ENCODE results near the gene HNRNPH1. TPM values are rescaled to one million over a fixed set of nuclear protein-coding genes. Genes with fewer than 3 reads are reported as not detected.

Gene HNRNPH1
- total RNA-seq, 1 experiment from 2014 or later = 723 TPM

DNA sequence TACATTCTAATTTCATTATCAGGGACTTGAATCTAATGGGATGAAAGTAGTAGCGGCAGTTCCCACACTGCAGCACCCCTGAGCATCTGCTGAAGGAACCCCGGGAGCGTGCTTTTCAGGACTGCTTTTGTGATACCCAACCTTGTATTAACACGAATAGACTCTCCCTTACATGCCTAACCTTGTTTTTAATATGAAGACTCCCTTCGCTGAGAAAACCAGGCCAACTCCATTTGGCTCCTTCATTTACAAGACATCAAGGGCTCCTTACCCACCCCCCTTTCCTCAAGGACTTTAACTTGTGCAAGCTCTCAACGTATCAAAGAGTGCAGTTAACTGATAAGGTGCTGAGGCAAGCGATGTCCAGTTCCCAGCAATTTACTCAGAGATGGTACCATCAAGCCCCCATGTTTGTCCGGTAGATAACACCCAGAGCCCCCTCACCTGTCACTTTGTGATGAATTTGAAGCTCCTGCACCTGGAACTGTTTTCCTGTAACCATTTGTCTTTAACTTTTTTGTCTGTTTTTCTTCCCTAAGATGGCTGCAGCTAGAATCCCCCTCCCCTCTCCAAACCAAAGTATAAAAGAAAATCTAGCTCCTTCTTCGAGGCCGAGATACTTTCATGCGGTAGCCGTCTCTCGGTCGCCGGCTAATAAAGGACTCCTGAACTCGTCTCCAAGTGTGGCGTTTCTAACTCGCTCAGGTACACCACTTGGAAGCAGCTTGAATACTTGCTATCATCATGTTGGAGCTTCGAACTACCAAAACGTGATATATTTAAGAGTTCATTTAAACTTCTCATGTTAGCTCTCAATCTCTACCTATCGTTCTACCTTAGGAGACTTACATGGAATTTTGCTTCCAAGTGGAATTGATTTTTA is 10.7 kb downstream of the HNRNPH1 start:
- Histone ChIP-seq H3F3A (ENCODE audit: insufficient read depth, low read depth) (peaks cover 99% of the 10 kb centered on the region), H3K9me3 (ENCODE audit: insufficient read depth, low read depth) (no peaks in the 10 kb centered on the region), H3K4me3 (no peak overlapping the region), H3K27ac (no peak overlapping the region), H3K4me2 (no peak overlapping the region), H3K4me1 (replicated peaks; ENCODE audit: insufficient read depth) (no peaks in the 10 kb centered on the region; the same call in 1 of the 2 replicates), H4K20me1 (ENCODE audit: insufficient read depth) (peaks cover 89% of the 10 kb centered on the region), H2AFZ (no peak overlapping the region), H3K36me3 (ENCODE audit: low read depth) (peaks cover 69% of the 10 kb centered on the region), H3K27me3 (ENCODE audit: insufficient read depth, low read depth) (no peaks in the 10 kb centered on the region), H3K9me2 (ENCODE audit: insufficient read depth) (no peaks in the 10 kb centered on the region), H3K79me2 (ENCODE audit: low read depth) (peaks cover 40% of the 10 kb centered on the region)
- intact Hi-C loops (cut with micrococcal nuclease; ENCODE audit: unreplicated experiment) = no loop called here
- TF ChIP-seq EZH2 (IDR thresholded peaks at IDR 0.05; ENCODE audit: low read depth) = no peak
- TF ChIP-seq, protein P1, sequence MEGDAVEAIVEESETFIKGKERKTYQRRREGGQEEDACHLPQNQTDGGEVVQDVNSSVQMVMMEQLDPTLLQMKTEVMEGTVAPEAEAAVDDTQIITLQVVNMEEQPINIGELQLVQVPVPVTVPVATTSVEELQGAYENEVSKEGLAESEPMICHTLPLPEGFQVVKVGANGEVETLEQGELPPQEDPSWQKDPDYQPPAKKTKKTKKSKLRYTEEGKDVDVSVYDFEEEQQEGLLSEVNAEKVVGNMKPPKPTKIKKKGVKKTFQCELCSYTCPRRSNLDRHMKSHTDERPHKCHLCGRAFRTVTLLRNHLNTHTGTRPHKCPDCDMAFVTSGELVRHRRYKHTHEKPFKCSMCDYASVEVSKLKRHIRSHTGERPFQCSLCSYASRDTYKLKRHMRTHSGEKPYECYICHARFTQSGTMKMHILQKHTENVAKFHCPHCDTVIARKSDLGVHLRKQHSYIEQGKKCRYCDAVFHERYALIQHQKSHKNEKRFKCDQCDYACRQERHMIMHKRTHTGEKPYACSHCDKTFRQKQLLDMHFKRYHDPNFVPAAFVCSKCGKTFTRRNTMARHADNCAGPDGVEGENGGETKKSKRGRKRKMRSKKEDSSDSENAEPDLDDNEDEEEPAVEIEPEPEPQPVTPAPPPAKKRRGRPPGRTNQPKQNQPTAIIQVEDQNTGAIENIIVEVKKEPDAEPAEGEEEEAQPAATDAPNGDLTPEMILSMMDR (conservative IDR thresholded peaks at IDR 0.05) = no peak
- CTCF ChIA-PET = no interaction called here
- BruUV-seq (replicated peaks) = no TSS peak
- no peak for DNase-seq
- POLR2A ChIA-PET (ENCODE audit: unreplicated experiment) = interaction anchor here (0.5 to 0.6 kb wide), 4 partner anchors 207 to 294 kb away, joined by 4 to 15 read pairs (median 6); no protein-coding TSS in a partner anchor

DNA sequence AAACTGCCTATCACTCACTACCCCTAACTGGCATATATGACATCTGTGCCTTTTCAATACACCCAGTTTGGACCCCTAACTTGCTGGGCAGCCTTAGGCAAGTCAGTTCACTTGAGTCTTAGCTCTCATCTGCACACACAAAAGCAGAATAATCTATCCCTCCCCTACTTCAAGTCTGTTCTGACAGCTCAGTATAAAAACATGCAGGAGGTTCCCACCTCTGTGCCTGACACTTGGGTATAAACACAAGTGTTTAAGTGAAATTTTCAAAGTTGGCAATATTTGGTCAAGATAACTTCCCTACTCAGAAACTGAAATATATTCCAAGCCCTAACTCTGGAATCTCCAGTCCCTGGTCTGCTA is 12.6 kb downstream of the HNRNPH1 start:
- H3K36me3 ChIP-seq (ENCODE audit: low read depth) = peaks cover 50% of the 10 kb centered on the region
- H3K4me1 ChIP-seq (replicated peaks; ENCODE audit: insufficient read depth) = no peaks in the 10 kb centered on the region
- no peaks in the 10 kb centered on the region for H3K9me3 ChIP-seq (ENCODE audit: insufficient read depth, low read depth)
- H3K4me3 ChIP-seq = no peak overlapping the region
- no peaks in the 10 kb centered on the region for H3K9me2 ChIP-seq (ENCODE audit: insufficient read depth)
- no peak for TF ChIP-seq EZH2 (IDR thresholded peaks at IDR 0.05; ENCODE audit: low read depth)
- TF ChIP-seq, protein P1 (conservative IDR thresholded peaks at IDR 0.05) = no peak
- H3F3A ChIP-seq (ENCODE audit: insufficient read depth, low read depth) = peaks cover 94% of the 10 kb centered on the region
- peaks cover 75% of the 10 kb centered on the region for H4K20me1 ChIP-seq (ENCODE audit: insufficient read depth)
- BruUV-seq (replicated peaks) = no TSS peak
- no peak overlapping the region for H2AFZ ChIP-seq
- peaks cover 21% of the 10 kb centered on the region; the same call in 1 of the 2 replicates for H3K79me2 ChIP-seq (ENCODE audit: low read depth)
- no peak overlapping the region for H3K27ac ChIP-seq
- no peak for DNase-seq
- H3K27me3 ChIP-seq (ENCODE audit: insufficient read depth, low read depth) = no peaks in the 10 kb centered on the region
- intact Hi-C loops (cut with micrococcal nuclease; ENCODE audit: unreplicated experiment) = no loop called here
- POLR2A ChIA-PET (ENCODE audit: unreplicated experiment) = interaction anchor here (0.7 kb wide), 1 partner anchor 185 kb away, joined by 10 read pairs; no protein-coding TSS in a partner anchor
- CTCF ChIA-PET = no interaction called here
- no peak overlapping the region for H3K4me2 ChIP-seq

DNA sequence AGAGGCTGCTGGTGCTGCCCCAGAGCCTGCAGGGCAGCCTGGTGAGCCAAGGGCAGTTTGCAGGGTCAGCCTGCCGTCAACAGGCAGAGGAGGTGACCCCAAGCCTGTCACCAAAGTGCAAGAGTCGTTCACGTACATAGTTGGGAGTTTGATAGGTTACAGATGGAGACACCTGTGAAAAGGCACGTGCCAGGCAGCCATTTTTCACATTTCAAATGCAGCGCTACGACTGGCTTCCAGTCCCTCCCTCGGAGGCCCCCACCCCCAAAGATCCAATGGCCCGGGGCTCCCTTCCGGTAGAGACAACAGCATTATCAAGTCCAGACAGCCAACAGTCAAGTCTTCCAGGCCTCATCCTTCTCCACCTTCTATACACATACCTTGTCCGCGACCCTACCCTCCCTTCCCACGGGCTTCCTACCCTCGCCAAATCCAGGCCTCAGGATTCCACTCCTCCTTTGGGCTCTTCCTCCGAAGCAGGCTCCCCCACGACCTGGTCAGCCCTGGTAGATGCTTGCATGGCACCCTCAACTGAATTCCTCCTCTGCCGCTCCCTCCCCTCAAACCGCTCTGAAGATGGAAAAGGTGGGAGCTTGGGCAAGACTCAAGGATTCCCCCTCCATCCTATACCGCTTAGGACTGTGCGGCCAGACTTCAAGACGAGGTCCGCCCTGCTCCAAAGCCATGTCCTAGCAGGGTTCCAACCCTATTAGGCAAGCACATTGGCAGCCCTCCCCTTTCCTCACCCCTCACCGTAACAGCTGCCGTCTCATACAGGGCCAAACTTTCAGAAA is 13.2 kb downstream of the HNRNPH1 start:
- Histone ChIP-seq H3F3A (ENCODE audit: insufficient read depth, low read depth) (peaks cover 88% of the 10 kb centered on the region), H3K4me2 (no peak overlapping the region), H3K9me2 (ENCODE audit: insufficient read depth) (no peaks in the 10 kb centered on the region), H3K9me3 (ENCODE audit: insufficient read depth, low read depth) (no peaks in the 10 kb centered on the region), H3K79me2 (ENCODE audit: low read depth) (peaks cover 15% of the 10 kb centered on the region; the same call in 1 of the 2 replicates), H3K27me3 (ENCODE audit: insufficient read depth, low read depth) (no peaks in the 10 kb centered on the region), H4K20me1 (ENCODE audit: insufficient read depth) (peaks cover 69% of the 10 kb centered on the region), H3K27ac (no peak overlapping the region), H3K4me1 (replicated peaks; ENCODE audit: insufficient read depth) (no peaks in the 10 kb centered on the region), H3K36me3 (ENCODE audit: low read depth) (peaks cover 44% of the 10 kb centered on the region), H3K4me3 (no peak overlapping the region), H2AFZ (no peak overlapping the region)
- CTCF ChIA-PET = no interaction called here
- POLR2A ChIA-PET (ENCODE audit: unreplicated experiment) = interaction anchor here (0.7 kb wide), 1 partner anchor 185 kb away, joined by 10 read pairs; no protein-coding TSS in a partner anchor
- TF ChIP-seq EZH2 (IDR thresholded peaks at IDR 0.05; ENCODE audit: low read depth) = no peak
- TF ChIP-seq, protein P1 (conservative IDR thresholded peaks at IDR 0.05) = no peak
- no peak for DNase-seq
- no TSS peak for BruUV-seq (replicated peaks)
- intact Hi-C loops (cut with micrococcal nuclease; ENCODE audit: unreplicated experiment) = no loop called here
